Measurements from ENCODE around the gene SULT1A1.

DNA sequence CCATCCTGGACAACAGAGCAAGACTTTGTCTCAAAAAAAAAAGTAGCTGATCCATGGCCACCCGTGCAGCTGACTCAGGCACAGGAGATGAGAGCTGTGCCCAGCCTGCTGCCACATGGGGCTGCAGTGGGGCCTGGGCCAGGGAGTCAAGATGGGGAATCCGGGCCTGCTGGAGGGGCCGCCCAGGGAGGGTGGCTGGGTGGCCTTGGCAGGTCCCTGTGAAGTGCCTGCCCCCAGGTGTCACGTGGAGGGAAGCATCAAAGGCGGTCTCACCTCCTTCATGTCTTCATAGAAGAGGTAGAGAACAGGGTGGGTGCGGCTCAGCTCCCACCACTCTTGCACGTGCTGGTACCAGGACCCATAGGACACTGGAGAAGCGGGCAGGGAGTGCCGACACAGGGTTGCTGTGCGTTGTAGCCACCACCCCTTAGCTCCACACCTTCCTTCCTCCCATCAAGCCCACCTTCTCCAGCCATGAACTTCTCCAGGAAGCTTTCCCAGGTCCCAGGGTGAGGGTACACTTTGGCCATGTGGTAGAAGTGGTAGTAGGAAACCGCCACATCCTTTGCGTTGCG is 16.8 kb downstream of the SULT1A1 start:
- TF ChIP-seq EZH2phosphoT487 (IDR thresholded peaks at IDR 0.05; ENCODE audit: insufficient read depth, low read depth) (no peak), EZH2 (IDR thresholded peaks at IDR 0.05; ENCODE audit: insufficient read depth, poor library complexity, severe bottlenecking) (no peak)
